ENCODE results near the gene MARCHF7.

DNA sequence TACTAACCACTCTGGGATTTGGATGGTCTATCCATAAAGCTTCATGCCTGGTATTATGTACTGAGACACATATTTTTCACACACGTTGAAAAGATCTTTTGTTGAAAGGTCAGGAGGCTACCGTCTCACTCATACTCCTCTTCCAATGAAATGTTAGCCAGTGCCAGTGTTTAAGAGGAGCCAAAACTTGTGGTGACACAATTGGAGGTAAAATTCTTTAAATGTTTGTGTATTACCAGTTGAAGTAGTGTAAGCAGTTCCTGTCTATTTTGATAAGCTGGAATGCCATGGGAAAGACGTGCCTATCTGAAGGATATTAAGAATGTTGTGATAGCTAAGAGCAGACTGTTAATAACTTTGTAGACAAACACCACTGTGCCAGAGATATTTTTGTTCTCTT lies 32.1 kb downstream of the MARCHF7 start:
- TF ChIP-seq, protein P1, sequence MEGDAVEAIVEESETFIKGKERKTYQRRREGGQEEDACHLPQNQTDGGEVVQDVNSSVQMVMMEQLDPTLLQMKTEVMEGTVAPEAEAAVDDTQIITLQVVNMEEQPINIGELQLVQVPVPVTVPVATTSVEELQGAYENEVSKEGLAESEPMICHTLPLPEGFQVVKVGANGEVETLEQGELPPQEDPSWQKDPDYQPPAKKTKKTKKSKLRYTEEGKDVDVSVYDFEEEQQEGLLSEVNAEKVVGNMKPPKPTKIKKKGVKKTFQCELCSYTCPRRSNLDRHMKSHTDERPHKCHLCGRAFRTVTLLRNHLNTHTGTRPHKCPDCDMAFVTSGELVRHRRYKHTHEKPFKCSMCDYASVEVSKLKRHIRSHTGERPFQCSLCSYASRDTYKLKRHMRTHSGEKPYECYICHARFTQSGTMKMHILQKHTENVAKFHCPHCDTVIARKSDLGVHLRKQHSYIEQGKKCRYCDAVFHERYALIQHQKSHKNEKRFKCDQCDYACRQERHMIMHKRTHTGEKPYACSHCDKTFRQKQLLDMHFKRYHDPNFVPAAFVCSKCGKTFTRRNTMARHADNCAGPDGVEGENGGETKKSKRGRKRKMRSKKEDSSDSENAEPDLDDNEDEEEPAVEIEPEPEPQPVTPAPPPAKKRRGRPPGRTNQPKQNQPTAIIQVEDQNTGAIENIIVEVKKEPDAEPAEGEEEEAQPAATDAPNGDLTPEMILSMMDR (IDR thresholded peaks at IDR 0.05): no peak
- no peak for TF ChIP-seq POLR2A (IDR thresholded peaks at IDR 0.05)
